Measurements from ENCODE around the gene PLCH2. TPM values are rescaled to one million over a fixed set of nuclear protein-coding genes. Genes with fewer than 3 reads are reported as not detected.

The PLCH2 gene
- total and polyA plus RNA-seq, 4 donors: 0.33 to 1.3 (median 1.0) TPM; not detected in 1

- DNase-seq (ENCODE audit: low spot score): no peak
Measured at GRCh38 chr1:2469103-2469940, 6.8 kb upstream of the PLCH2 start.

GRCh38 chr1:2470290-2471158 is 5.6 kb upstream of the PLCH2 start:
- H3K27ac ChIP-seq (ENCODE audit: low read depth in 1 of 2, low read length in 2 of 2): no peak overlapping the region
- 51% methylated on average over 27 of the region's 27 CpGs for WGBS
- no peaks in the 10 kb centered on the region for H3K9me3 ChIP-seq (ENCODE audit: control insufficient read depth in 4 of 4, low read length in 3 of 4)
- no peak overlapping the region for H3K4me3 ChIP-seq (ENCODE audit: low read depth in 1 of 3, low read length in 3 of 3)
- H3K36me3 ChIP-seq (ENCODE audit: control insufficient read depth in 4 of 4, insufficient read depth in 3 of 4, low read depth in 1 of 4, low read length in 3 of 4): no peaks in the 10 kb centered on the region
- no peak overlapping the region for H3K9ac ChIP-seq (ENCODE audit: low read depth in 1 of 2, low read length in 2 of 2)
- H3K4me1 ChIP-seq (ENCODE audit: control insufficient read depth in 4 of 4, insufficient read depth in 4 of 4, low read length in 3 of 4): peaks cover 5 to 13% (median 10%) of the 10 kb centered on the region in 4 donors
- DNase-seq (ENCODE audit: low spot score): no peak
- H3K27me3 ChIP-seq (ENCODE audit: control insufficient read depth in 4 of 4, insufficient read depth in 4 of 4, low read length in 3 of 4): peaks cover 0 to 2% (median 0%) of the 10 kb centered on the region in 4 donors
- no peak for TF ChIP-seq HNF4A (conservative IDR thresholded peaks at IDR 0.05)
- no peak for TF ChIP-seq YY1 (IDR thresholded peaks at IDR 0.05)
- TF ChIP-seq SP1 (IDR thresholded peaks at IDR 0.05): no peak

More at GRCh38 chr1:2469103-2469940, 6.8 kb upstream of the PLCH2 start:
- Histone ChIP-seq H3K27ac (ENCODE audit: low read depth in 1 of 2, low read length in 2 of 2) (no peak overlapping the region), H3K9ac (ENCODE audit: low read depth in 1 of 2, low read length in 2 of 2) (no peak overlapping the region), H3K4me3 (ENCODE audit: low read depth in 1 of 3, low read length in 3 of 3) (no peak overlapping the region), H3K9me3 (ENCODE audit: control insufficient read depth in 4 of 4, low read length in 3 of 4) (no peaks in the 10 kb centered on the region), H3K27me3 (ENCODE audit: control insufficient read depth in 4 of 4, insufficient read depth in 4 of 4, low read length in 3 of 4) (peaks cover 0 to 2% (median 0%) of the 10 kb centered on the region in 4 donors), H3K36me3 (ENCODE audit: control insufficient read depth in 4 of 4, insufficient read depth in 3 of 4, low read depth in 1 of 4, low read length in 3 of 4) (no peaks in the 10 kb centered on the region), H3K4me1 (ENCODE audit: control insufficient read depth in 4 of 4, insufficient read depth in 4 of 4, low read length in 3 of 4) (peaks cover 0 to 2% (median 0%) of the 10 kb centered on the region in 4 donors)
- 67% methylated on average over 25 of the region's 25 CpGs for WGBS
- TF ChIP-seq FOXA2 (IDR thresholded peaks at IDR 0.05): no peak
- no peak for TF ChIP-seq EGR1 (IDR thresholded peaks at IDR 0.05; ENCODE audit: low read depth in 2 of 2)
- TF ChIP-seq MAX (IDR thresholded peaks at IDR 0.05): no peak
- no peak for TF ChIP-seq HNF4G (IDR thresholded peaks at IDR 0.05)
- TF ChIP-seq GABPA (IDR thresholded peaks at IDR 0.05 in 1 of 2, conservative IDR thresholded peaks at IDR 0.05 in 1 of 2): no peak

GRCh38 chr1:2471159-2471471 is 5.0 kb upstream of the PLCH2 start:
- Histone ChIP-seq H3K36me3 (ENCODE audit: control insufficient read depth in 4 of 4, insufficient read depth in 3 of 4, low read depth in 1 of 4, low read length in 3 of 4) (no peaks in the 10 kb centered on the region), H3K4me3 (ENCODE audit: low read depth in 1 of 3, low read length in 3 of 3) (no peak overlapping the region), H3K27ac (ENCODE audit: low read depth in 1 of 2, low read length in 2 of 2) (no peak overlapping the region), H3K4me1 (ENCODE audit: control insufficient read depth in 4 of 4, insufficient read depth in 4 of 4, low read length in 3 of 4) (peaks cover 9 to 19% (median 14%) of the 10 kb centered on the region in 4 donors), H3K27me3 (ENCODE audit: control insufficient read depth in 4 of 4, insufficient read depth in 4 of 4, low read length in 3 of 4) (no peaks in the 10 kb centered on the region), H3K9me3 (ENCODE audit: control insufficient read depth in 4 of 4, low read length in 3 of 4) (no peaks in the 10 kb centered on the region), H3K9ac (ENCODE audit: low read depth in 1 of 2, low read length in 2 of 2) (no peak overlapping the region)
- WGBS: 84% methylated on average over 7 of the region's 7 CpGs
- DNase-seq (ENCODE audit: low spot score): no peak
- TF ChIP-seq EGR1 (IDR thresholded peaks at IDR 0.05; ENCODE audit: low read depth in 2 of 2): no peak
- TF ChIP-seq SP1 (IDR thresholded peaks at IDR 0.05): no peak
- TF ChIP-seq YY1 (IDR thresholded peaks at IDR 0.05): no peak
- TF ChIP-seq JUND (IDR thresholded peaks at IDR 0.05): no peak
- no peak for TF ChIP-seq FOXA2 (IDR thresholded peaks at IDR 0.05)
- TF ChIP-seq GABPA (IDR thresholded peaks at IDR 0.05 in 1 of 2, conservative IDR thresholded peaks at IDR 0.05 in 1 of 2): no peak
- TF ChIP-seq HNF4A (conservative IDR thresholded peaks at IDR 0.05): no peak
- no peak for TF ChIP-seq REST (IDR thresholded peaks at IDR 0.05)
- TF ChIP-seq CTCF (IDR thresholded peaks at IDR 0.05; ENCODE audit: low read depth, low read length, missing input control): no peak
- no peak for TF ChIP-seq MAX (IDR thresholded peaks at IDR 0.05)
- TF ChIP-seq RAD21 (IDR thresholded peaks at IDR 0.05): no peak

All from liver (tissue), 9 donors.